Retina (tissue), 1 donor: ENCODE results near the gene BICDL2.

Source experiments
- DNase-seq: peaks from one replicate; pipeline ENCODE4 v3.0.0-alpha.2; 2016

The BICDL2 gene

GRCh38 chr16:3023415-3023668 lies 13.4 kb downstream of the BICDL2 start:
- no peak for DNase-seq

- no peak for DNase-seq
Measured at GRCh38 chr16:3022684-3023414, 13.9 kb downstream of the BICDL2 start.

DNA sequence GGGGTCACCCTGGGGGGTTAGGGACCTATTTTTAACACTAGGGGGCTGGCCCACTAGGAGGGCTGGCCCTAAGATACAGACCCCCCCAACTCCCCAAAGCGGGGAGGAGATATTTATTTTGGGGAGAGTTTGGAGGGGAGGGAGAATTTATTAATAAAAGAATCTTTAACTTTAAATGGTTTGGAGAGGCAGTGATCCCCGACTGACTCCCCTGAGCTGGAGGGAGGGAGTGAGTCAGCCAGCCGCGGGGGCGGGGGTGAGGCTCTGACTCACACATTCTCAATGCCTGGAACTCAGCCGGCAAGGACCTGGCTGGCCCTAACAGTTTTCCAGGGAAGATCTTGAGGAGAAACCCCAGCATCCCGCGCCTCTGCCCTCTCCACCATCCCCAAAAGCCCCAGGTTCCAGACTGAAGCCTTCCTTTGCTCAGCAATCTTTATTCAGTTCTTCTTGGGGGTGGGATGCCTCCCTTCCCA lies 14.5 kb downstream of the BICDL2 start:
- no peak for DNase-seq

GRCh38 chr16:3021449-3022207 lies 15.1 kb downstream of the BICDL2 start:
- DNase-seq, result peak; percentile 77

DNA sequence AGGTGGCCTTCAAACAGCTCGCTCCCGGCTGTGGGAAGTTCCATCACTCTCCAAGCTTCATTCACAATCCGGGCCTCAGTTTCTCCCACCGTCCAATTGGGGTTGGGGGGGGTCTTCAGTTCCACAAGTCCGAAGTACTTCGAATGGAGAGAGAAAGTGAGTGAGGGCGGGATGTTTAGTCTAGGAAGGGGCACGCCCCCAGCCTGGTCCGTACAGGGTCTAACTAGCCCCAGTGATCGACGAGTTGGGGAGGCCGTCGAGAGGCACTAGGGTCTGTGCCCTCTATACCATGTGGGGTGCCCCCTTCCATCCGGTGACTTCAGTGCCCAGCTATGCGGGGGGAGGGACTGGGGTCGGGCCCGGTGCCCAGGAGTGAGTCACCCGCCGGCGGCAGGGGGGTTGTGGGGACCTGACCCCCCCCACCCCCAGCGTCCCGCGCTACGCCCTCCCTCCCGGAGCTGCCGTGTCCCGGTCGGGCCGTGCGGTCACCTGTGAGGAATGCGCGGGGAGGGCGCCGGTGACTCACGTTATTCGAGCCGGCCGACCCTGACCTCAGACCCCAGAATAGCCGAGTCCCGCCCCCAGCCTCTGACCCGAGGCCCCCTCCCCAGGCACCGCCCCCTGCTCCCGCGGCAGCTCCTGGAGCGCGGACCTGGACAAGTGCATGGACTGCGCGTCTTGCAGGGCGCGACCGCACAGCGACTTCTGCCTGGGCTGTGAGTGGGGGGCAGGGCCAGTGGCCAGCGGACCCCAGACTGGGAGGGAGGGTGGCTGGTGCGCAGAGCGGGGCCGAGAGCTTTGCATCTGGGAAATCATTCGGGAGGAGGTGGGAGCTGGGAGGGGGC lies 15.9 kb downstream of the BICDL2 start:
- no peak for DNase-seq

DNA sequence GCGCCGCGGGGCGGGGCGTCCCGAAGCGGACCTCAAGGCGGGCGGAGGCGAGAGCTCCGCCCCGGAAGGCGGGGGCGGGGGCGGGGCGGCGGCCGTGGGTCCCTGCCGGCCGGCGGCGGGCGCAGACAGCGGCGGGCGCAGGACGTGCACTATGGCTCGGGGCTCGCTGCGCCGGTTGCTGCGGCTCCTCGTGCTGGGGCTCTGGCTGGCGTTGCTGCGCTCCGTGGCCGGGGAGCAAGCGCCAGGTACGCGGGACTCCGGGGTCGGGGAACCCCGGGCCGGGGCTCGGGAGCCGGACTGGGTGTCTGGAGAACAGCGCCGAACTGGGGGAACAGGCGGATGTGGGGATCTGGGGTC lies 16.5 kb downstream of the BICDL2 start, which contains the start of gene TNFRSF12A:
Gene TNFRSF12A, plus strand, starts transcription at position 122 of the 357 bp plus-strand sequence. Its CDS starts 30 bp downstream, at position 152.
- peak; percentile 74 for DNase-seq

DNA sequence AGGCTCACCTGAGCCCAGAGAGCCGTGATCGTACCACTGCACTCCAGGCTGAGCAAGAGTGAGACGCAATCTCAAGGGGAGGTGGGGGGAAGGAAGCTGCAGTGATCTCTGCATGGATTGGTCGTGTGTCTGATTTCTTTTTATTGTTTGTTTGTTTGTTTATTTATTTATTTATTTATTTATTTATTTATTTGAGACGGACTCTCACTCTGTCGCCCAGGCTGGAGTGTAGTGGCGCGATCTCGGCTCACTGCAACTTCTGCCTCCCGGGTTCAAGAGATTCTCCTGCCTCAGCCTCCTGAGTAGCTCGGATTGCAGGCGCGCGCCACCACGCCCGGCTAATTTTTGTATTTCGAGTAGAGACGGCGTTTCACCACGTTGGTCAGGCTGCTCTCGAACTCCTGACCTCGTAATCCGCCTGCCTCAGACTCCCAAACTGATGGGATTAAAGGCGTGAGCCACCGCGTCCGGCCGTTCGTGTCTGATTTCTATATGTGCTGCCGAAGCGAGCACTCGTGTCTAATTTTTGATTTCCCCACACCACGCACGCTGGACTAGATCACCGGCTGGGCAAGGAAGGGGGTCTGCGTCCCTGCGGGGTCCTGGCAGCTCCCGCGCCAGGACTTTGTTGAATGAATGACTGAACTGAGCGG lies 17.0 kb downstream of the BICDL2 start:
- DNase-seq, result no peak

GRCh38 chr16:3017794-3018506 lies 18.8 kb downstream of the BICDL2 start, which contains the start of gene CLDN6:
Gene CLDN6, minus strand, starts transcription at chr16:3018183. Its CDS starts 2,162 bp downstream, at chr16:3016021.
- DNase-seq, result peak; percentile 61

GRCh38 chr16:3017344-3017743 lies 19.4 kb downstream of the BICDL2 start:
- DNase-seq, result no peak

DNA sequence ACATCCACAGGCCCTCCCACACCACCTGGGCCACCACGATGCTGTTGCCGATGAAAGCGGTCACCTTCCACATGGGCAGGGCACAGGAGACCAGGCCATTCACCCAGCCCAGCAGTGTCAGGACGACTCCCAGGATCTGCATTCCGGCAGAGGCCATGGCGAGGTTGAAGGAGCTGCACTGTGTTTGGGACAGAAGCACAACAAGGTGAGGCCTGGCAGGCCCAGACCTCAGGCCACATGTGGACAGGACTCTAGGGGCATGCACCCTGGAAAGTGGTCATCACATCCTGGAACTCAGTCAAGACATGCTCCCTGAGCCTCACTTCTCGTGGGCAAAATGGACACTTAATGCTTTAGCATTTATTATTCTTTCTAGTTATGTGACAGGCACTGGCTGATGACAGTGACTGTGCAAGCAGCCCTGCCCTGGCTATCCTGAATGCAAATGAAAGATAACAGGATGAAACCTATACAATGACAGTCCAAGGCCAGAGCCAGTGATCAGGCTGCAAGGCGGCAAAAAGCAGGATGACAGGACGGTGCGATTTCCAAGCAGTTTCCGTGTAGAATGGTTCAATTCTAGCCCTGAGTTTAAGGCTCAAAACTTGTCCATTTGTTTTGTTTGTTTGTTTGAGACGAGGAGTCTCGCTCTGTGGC lies 20.8 kb downstream of the BICDL2 start:
- DNase-seq, result no peak

DNA sequence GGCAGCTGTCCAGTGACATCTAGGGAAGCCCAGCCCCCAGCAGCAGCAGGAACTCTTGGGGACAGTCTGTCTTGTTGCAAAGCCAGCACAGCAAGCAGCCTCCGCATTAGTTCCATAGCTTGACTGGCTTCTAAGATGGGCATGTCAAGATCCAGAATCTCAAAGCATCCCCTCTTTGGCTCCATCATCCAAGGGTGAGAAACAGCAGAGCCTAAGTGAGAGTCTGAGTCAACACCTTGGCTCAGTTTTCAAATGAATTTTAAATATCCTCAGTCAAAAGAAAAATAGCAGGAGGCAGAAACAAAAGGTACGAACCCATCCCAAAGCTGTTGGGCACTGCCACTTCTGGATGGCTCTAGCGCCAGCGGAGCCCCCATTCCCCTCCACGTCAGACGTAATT lies 21.8 kb downstream of the BICDL2 start:
- DNase-seq, result no peak

- DNase-seq, result no peak
Measured at GRCh38 chr16:3013998-3014690, 22.6 kb downstream of the BICDL2 start.

- no peak for DNase-seq
Measured at GRCh38 chr16:3013491-3013951, 23.2 kb downstream of the BICDL2 start.

GRCh38 chr16:3012828-3013420 lies 23.8 kb downstream of the BICDL2 start, which contains the start of gene CLDN9:
Gene CLDN9, plus strand, starts transcription at chr16:3012923. Its CDS starts 440 bp downstream, at chr16:3013363.
- no peak for DNase-seq

DNA sequence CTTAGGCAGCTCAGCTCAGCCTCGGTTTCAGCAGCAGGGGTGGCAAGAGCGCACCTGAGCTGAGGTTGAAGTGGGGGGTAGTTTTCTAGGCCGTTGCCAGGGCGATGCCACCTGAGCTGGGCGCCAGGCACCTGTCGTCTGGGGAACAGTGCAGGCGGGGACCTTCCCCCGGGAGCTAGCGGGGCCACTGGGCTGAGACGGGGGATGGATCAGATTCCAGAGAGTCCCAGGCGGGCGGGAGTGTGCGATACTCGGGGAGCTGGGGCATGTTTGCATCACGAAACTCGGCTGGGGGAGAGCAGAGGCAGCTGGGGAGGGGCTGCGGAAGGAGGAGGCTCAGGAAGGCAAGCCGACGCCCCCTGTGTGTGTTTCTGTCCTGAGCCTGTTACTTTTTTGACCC lies 24.5 kb downstream of the BICDL2 start:
- DNase-seq, result no peak

DNA sequence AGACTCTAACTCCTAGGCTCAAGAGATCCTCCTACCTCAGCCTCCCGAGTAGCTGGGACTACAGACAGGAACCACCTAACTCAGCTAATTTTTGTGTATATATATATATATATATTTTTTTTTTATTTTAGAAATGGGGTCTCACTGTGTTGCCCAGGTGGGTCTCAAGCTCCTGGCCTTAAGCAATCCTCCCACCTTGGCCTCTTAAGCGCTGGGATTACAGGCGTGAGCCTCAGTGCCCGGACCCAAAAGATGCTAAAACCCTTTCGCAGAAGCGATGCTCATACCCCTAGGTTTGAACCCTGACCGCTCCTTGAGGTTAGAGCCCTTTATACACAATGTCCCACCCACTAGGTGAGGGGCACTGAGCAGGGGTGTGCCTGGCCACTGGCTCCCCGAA lies 26.2 kb downstream of the BICDL2 start:
- DNase-seq, result no peak

GRCh38 chr16:3009568-3010390 lies 27.0 kb downstream of the BICDL2 start:
- DNase-seq, result peak; percentile 15

- no peak for DNase-seq
Measured at GRCh38 chr16:3008690-3009037, 28.1 kb downstream of the BICDL2 start.

- DNase-seq, result no peak
Measured at GRCh38 chr16:3007957-3008689, 28.6 kb downstream of the BICDL2 start.
